KMS-11 (cell line): ENCODE measurements around the gene GAA.

Experiments used
- H2AFZ ChIP-seq: fragments of 200-600 bp; sonication (generic); 2 replicates; pipeline ENCODE4 v1.6.1; 2016; ENCODE audit warnings: antibody characterized with exemption, mixed run types, low read depth
- H3K27ac ChIP-seq: fragments of 200-600 bp; sonication (generic); 2 replicates; pipeline ENCODE4 v1.6.1; 2016; ENCODE audit warnings: mild to moderate bottlenecking, mixed run types
- H3K27me3 ChIP-seq: fragments of 200-600 bp; sonication (generic); 2 replicates; pipeline ENCODE4 v1.6.1; 2017; ENCODE audit warnings: mild to moderate bottlenecking, low read depth, mixed run types, moderate library complexity; ENCODE audit not compliant: insufficient read depth
- H3K36me3 ChIP-seq: fragments of 200-600 bp; sonication (generic); 2 replicates; pipeline ENCODE4 v1.6.1; 2017; ENCODE audit warnings: mild to moderate bottlenecking, mixed run types; ENCODE audit not compliant: insufficient read depth
- H3K4me1 ChIP-seq: fragments of 200-600 bp; sonication (generic); 2 replicates; pipeline ENCODE4 v1.6.1; 2016; ENCODE audit warnings: mild to moderate bottlenecking, low read depth, mixed run types; ENCODE audit not compliant: poor library complexity, severe bottlenecking
- H3K4me2 ChIP-seq: fragments of 200-600 bp; sonication (generic); 2 replicates; pipeline ENCODE4 v1.7.0; 2016; ENCODE audit warnings: mild to moderate bottlenecking, mixed run types
- H3K4me3 ChIP-seq: fragments of 200-600 bp; sonication (generic); IDR thresholded peaks from 2 replicates; pipeline ENCODE4 v1.6.1; 2017; ENCODE audit warnings: low read depth, low read length, mixed read lengths; ENCODE audit not compliant: insufficient read depth
- H3K79me2 ChIP-seq: fragments of 200-600 bp; sonication (generic); 2 replicates; pipeline ENCODE4 v1.6.1; 2016; ENCODE audit warnings: low read depth, mixed run types; ENCODE audit not compliant: insufficient read depth
- H3K9ac ChIP-seq: fragments of 200-600 bp; sonication (generic); 2 replicates; pipeline ENCODE4 v1.6.1; 2016; ENCODE audit warnings: mild to moderate bottlenecking, mixed run types
- H4K20me1 ChIP-seq: fragments of 200-600 bp; sonication (generic); 2 replicates; pipeline ENCODE4 v1.6.1; 2016; ENCODE audit warnings: mild to moderate bottlenecking, mixed run types; ENCODE audit not compliant: insufficient read depth
- TF ChIP-seq, protein P1 (sequence below): fragments of 200-600 bp; sonication (generic); conservative IDR thresholded peaks from 2 replicates; pipeline ENCODE4 v1.6.1; 2017; ENCODE audit warnings: low read depth, mild to moderate bottlenecking, antibody characterized with exemption, low read length, moderate library complexity, mixed read lengths

GAA gene

DNA sequence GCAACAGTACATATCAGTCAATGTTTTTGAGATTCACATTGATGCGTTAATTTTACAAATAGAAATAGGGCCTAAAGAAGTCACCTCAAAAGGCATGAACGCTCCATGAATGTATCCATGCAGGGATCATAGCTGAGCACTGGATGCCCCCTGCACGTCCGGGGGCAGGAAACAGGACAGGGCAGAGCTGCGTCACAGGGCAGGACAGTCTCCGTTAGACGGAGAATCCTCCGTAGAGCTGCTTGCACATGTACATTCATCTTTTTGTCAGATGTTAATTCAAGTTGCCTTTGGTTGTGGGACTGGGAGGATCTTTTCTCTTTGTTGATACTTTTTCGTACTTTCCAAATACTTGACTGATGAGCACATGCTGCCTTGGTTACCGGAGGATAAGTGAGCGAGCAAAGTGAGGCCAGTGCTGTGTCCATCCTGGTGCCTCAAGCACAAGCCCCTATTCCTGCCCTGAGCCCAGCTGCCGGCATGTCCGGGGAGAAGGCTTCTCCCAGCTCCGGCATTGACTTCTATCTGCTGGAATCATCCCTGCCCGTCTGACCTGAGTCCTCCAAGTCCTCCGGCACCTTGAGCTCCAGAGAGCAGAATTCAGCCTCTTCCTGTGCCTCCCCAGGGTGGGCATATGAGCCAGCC lies 15.0 kb downstream of the GAA start:
- H2AFZ ChIP-seq, result no peak overlapping the region
- no peaks in the 10 kb centered on the region for H3K36me3 ChIP-seq
- H3K4me1 ChIP-seq, result no peaks in the 10 kb centered on the region
- no peak overlapping the region for H3K4me2 ChIP-seq
- TF ChIP-seq, protein P1, sequence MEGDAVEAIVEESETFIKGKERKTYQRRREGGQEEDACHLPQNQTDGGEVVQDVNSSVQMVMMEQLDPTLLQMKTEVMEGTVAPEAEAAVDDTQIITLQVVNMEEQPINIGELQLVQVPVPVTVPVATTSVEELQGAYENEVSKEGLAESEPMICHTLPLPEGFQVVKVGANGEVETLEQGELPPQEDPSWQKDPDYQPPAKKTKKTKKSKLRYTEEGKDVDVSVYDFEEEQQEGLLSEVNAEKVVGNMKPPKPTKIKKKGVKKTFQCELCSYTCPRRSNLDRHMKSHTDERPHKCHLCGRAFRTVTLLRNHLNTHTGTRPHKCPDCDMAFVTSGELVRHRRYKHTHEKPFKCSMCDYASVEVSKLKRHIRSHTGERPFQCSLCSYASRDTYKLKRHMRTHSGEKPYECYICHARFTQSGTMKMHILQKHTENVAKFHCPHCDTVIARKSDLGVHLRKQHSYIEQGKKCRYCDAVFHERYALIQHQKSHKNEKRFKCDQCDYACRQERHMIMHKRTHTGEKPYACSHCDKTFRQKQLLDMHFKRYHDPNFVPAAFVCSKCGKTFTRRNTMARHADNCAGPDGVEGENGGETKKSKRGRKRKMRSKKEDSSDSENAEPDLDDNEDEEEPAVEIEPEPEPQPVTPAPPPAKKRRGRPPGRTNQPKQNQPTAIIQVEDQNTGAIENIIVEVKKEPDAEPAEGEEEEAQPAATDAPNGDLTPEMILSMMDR, result no peak
- H3K27me3 ChIP-seq, result no peaks in the 10 kb centered on the region
- H3K9ac ChIP-seq, result no peak overlapping the region
- H4K20me1 ChIP-seq, result no peaks in the 10 kb centered on the region
- no peak overlapping the region for H3K4me3 ChIP-seq
- H3K79me2 ChIP-seq, result no peaks in the 10 kb centered on the region
- no peak overlapping the region for H3K27ac ChIP-seq

DNA sequence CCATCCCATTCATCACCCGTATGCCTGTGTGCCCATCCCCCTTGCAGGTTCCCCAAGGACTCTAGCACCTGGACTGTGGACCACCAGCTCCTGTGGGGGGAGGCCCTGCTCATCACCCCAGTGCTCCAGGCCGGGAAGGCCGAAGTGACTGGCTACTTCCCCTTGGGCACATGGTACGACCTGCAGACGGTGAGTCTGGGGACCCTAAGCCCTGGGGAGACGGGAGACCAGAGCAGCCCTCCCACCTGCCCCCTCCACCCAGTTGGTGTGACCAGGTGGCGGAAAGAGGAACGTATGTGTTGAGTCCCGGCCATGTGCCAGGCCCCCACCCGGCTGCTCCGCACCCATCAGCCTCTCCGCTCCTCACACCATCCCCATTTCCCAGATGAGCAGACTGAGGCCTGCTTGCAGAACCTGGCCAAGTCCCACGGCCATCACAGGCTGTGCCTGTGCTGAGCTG lies 15.6 kb downstream of the GAA start:
- H3K4me1 ChIP-seq, result no peaks in the 10 kb centered on the region
- H3K9ac ChIP-seq, result no peak overlapping the region
- H3K4me3 ChIP-seq, result no peak overlapping the region
- no peak overlapping the region for H3K27ac ChIP-seq
- H3K36me3 ChIP-seq, result no peaks in the 10 kb centered on the region
- no peak overlapping the region for H3K4me2 ChIP-seq
- TF ChIP-seq, protein P1, result no peak
- H3K27me3 ChIP-seq, result no peaks in the 10 kb centered on the region
- H2AFZ ChIP-seq, result no peak overlapping the region
- no peaks in the 10 kb centered on the region for H4K20me1 ChIP-seq
- no peaks in the 10 kb centered on the region for H3K79me2 ChIP-seq

- Histone ChIP-seq H3K27ac (no peak overlapping the region), H3K4me3 (no peak overlapping the region), H3K4me1 (no peaks in the 10 kb centered on the region), H3K4me2 (no peak overlapping the region), H4K20me1 (no peaks in the 10 kb centered on the region), H2AFZ (no peak overlapping the region), H3K79me2 (no peaks in the 10 kb centered on the region), H3K27me3 (no peaks in the 10 kb centered on the region), H3K36me3 (no peaks in the 10 kb centered on the region), H3K9ac (no peak overlapping the region)
- TF ChIP-seq, protein P1, result no peak
Measured at GRCh38 chr17:80117491-80118401, 16.4 kb downstream of the GAA start.

DNA sequence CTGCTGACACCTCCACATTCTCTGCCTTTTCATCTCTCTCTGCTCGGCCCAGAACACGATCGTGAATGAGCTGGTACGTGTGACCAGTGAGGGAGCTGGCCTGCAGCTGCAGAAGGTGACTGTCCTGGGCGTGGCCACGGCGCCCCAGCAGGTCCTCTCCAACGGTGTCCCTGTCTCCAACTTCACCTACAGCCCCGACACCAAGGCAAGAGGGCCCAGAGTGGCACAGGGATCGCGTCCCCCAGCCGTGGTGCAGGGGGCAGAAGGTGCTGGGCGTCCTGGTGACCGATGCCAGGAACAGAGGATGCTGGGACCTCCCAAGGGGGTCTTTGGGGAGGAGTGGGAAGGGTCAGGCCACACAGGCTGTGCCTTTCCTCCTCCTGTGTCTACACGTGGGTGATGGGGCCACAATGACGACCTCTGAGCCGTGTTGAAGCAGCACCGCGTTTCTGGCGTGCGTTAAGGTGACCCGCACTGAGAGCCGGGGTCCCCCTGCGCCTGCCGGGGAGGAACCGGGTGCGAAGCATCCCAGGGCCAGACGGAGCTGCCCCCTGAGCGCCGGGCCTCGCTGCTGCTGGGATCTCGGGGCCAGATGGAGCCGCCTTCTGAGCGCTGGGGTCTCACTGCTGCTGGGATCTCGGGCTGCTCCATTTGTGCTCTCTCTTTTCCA lies 17.4 kb downstream of the GAA start:
- H3K36me3 ChIP-seq, result no peaks in the 10 kb centered on the region
- H2AFZ ChIP-seq, result no peak overlapping the region
- H3K4me3 ChIP-seq, result no peak overlapping the region
- TF ChIP-seq, protein P1, result no peak
- no peaks in the 10 kb centered on the region for H3K79me2 ChIP-seq
- H3K27ac ChIP-seq, result no peak overlapping the region
- H3K27me3 ChIP-seq, result no peaks in the 10 kb centered on the region
- H3K9ac ChIP-seq, result no peak overlapping the region
- no peaks in the 10 kb centered on the region for H4K20me1 ChIP-seq
- no peak overlapping the region for H3K4me2 ChIP-seq
- no peaks in the 10 kb centered on the region for H3K4me1 ChIP-seq
